Stimulated activated CD4-positive, alpha-beta T cell treated with anti-CD3 and anti-CD28 coated beads, Interleukin-15, amount 100 ng/mL, for 24 hours (primary cell): ENCODE measurements around the gene TARDBP.
"Not testable (repeated sequence)": the region's sequence is repeated elsewhere in the genome, so short reads cannot be mapped to it uniquely, and the experiment has no call there.

Experiments used
- DNase-seq: peaks from one replicate; pipeline ENCODE4 v3.0.0-alpha.2; 2020

The TARDBP gene

GRCh38 chr1:11012260-11013159, at the start of gene TARDBP:
TARDBP (plus strand) TSS chr1:11012654; CDS start chr1:11013728, 1,074 bp downstream.
- DNase-seq: peak; percentile 94

DNA sequence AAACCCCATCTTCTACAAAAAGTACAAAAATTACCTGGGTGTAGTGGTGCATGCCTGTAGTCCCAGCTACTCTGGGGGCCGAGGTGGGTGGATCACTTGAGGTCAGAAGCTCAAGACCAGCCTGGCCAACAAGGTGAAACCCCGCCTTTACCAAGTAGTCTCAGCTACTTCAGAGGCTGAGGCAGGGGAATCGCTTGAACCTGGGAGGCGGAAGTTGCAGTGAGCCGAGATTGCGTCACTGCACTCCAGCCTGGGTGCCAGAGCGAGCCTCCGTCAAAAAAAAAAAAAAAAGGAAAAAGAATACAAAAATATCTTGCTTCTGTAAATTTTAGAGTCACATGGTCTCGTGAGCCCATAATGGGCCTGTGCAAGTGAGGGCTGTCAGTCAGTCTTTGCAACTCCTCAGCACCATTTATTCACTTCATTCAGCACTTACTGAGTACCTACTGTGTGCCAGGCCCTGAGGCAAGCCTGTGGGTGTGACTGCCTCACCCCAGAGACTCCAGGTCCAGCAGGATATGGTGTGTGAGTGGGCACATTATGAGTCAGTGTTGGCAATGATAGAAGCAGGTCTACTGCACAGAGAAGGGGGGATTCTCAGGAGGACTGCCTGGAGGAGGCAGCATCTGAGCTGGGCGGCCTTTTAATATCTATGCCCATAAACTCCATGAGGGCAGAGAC, 46.8 kb upstream of the TARDBP start:
- DNase-seq: peak; percentile 31

DNA sequence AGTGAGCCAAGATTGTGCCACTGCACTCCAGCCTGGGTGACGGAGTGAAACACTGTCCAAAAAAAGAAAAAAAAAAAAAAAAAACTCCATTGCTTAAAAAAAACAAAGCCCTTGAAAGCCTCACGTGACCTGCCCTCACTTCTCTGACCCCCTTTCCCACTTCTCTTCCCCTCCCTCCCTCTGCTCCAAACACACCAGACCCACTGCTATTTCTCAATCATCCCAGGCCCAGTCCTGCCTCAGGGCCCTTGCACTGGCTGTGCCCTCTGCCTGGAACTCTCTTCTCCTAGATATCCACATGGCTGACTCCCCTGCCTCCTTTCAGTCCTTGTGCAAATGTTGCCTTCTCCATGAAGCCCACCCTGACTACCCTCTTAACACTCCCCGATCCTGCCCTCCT, 45.4 kb upstream of the TARDBP start:
- no peak for DNase-seq

- no peak for DNase-seq
Observed at GRCh38 chr1:10968411-10968826, 44.0 kb upstream of the TARDBP start.

DNA sequence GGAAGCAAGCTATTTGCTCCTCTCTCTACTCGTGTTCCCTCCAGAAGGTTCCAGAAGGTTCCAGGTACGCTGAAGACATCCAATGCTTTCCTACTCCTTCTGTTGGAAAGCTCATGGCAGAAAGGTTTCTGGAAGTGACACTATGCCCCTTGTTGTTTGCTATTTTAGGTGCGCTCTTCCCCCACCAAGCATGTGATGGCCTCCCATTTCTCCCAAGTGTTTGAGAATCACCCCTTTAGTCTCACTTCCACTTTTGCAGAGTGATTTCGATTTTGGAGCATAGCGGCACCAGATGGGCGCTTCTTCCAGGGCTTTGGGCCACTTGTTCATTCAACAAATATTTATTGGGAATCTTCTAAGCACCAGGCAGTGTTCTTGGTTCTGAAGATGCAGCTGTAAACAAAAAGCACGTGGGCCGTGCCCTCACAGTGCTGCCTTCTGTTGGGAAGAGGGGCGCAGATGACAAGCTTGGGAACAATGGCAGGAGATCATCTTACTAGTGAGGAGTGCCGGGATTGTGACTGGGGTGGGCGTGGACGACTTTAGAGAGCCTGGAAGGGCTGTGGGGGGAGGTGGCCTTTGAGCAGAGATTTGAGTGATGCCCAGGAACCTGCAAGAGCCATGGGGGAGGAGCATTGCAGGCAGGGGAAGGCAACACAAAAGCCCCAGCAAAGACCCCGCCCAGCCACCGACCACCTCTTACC, 43.0 kb upstream of the TARDBP start:
- no peak for DNase-seq

DNA sequence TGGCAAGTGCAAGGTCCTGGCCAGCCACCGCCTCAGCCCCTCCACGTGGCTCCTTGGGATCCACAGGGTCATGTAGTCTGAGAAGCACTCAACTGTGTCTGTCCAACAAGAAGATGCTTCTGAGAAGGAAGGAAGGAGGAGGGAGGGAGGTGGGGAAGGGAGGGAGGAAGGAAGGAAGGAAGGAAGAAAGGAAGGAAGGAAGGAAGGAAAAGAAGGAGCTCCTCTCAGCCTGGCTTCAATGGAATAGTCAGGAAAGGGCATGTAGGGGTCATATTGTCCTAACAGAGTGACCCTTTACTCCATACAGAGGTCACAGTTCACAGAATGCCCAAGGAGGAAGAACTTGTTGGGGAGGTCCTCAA, 42.5 kb upstream of the TARDBP start:
- DNase-seq: no peak

DNA sequence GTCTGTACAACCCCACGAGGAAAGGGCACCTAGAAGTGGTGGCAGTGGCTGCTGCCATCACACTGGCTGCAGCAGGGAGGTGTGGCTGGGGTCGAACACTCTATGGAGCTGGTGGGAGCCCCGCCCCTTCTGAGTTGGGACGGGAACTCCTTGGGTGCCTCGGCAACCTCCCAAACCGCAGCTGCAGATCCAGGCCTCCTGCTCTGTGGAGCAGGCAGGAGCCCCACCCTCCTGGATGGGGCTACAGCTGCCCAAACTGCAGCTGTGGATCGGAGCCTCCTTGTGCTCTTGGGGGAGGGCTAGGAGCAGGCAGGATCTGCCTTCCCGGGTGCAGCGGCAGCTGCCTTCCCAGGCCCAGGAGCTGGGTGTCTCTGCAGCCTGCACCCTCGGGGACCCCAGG, 38.9 kb upstream of the TARDBP start:
- DNase-seq: no peak

GRCh38 chr1:10973956-10974881, 38.2 kb upstream of the TARDBP start:
- no peak for DNase-seq

- DNase-seq: no peak
Observed at GRCh38 chr1:10975567-10976326, 36.7 kb upstream of the TARDBP start.

- no peak for DNase-seq
Observed at GRCh38 chr1:10978719-10979118, 33.7 kb upstream of the TARDBP start.

GRCh38 chr1:10979483-10979920, 33.0 kb upstream of the TARDBP start:
- DNase-seq: no peak

DNA sequence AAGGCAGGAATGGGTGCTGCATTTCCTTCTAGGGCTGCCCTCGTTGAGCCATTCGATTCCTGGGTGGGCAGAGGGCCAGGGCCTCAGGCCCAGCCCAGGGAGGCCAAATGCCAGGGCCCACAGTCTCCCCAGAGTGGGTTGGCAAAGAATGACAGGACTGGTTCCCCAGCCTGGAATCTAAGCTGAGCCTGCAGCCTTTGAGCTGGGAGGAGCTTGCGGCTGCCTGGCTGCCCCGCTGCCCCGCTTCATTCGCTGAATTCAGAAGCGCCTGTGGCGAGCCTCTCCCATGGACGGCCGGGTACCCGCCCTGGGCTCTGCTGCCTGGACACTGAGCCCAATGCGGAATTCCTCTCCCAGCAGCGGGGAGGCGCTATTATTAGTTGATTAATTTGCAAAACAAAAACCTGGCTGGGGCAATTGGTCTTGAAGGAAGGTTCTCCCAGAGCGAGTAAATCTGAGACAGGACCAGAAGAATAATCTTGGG, 32.3 kb upstream of the TARDBP start:
- DNase-seq: no peak

GRCh38 chr1:10980841-10981727, 31.4 kb upstream of the TARDBP start:
- DNase-seq: no peak

DNA sequence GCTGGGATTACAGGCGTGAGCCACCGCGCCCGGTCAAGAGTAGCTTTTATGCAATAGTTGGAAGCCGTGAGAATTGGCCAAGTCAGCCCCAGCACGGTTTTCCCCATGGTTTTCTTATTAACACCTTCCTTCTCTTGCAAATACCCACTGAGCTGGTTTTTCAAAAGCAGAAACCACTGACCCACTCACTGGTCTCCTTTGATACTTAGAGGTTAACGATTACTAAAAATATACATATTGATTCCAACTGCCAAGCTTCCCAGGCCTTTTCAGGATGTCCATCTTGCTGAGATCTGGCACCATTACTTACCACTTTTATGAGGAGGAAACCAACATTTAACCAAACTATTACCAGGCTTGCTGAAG, 25.9 kb upstream of the TARDBP start:
- no peak for DNase-seq

- DNase-seq: no peak
Observed at GRCh38 chr1:10987840-10988417, 24.5 kb upstream of the TARDBP start.

GRCh38 chr1:10989095-10989494, 23.4 kb upstream of the TARDBP start:
- no peak for DNase-seq

DNA sequence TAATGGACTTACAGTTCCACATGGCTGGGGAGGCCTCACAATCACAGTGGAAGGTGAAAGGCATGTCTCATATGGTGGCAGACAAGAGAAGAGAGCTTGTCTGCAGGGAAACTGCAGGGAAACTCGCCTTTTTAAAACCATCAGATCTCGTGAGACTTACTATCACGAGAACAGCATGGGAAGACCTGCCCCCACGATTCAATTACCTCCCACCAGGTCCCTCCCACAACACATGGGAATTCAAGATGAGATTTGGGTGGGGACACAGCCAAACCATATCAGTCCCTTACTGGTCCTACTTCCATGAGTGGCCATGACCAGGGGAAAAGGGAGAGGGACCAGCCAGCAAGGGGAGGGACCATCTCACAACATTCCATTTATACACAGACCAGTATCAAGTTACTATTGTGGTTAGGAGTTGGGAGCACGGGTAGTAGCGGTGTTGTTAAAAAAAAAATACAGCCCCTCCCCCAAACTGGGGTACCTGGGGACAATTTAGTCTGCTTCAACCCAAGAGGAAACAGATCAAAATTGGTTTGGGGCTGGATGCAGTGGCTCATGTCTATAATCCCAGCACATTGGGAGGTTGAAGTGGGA, 22.4 kb upstream of the TARDBP start:
- not testable (repeated sequence) for DNase-seq

GRCh38 chr1:10990828-10991227, 21.6 kb upstream of the TARDBP start:
- no peak for DNase-seq

- not testable (repeated sequence) for DNase-seq
Observed at GRCh38 chr1:10992004-10992403, 20.4 kb upstream of the TARDBP start.

GRCh38 chr1:10992864-10993263, 19.6 kb upstream of the TARDBP start:
- DNase-seq: no peak
